Mammary epithelial cell (primary cell): Measurements from ENCODE around the gene DISP2.

ENCODE experiments used
- CTCF ChIP-seq, 2 donors: IDR thresholded peaks in 1 of 2; conservative IDR thresholded peaks in 1 of 2; 2 replicates each; pipeline ENCODE4 v1.5.1; 2011 to 2012; ENCODE audit warnings: inconsistent platforms in 2 of 2, low read length in 2 of 2, mild to moderate bottlenecking in 2 of 2, control low read depth in 1 of 2, low read depth in 1 of 2; ENCODE audit not compliant: insufficient read depth in 1 of 2; ENCODE audit errors: extremely low read depth in 1 of 2
- EZH2 ChIP-seq: IDR thresholded peaks from 2 replicates; pipeline ENCODE4 v1.6.1; 2012; ENCODE audit warnings: low read length, inconsistent platforms, borderline replicate concordance

- TF ChIP-seq CTCF (conservative IDR thresholded peaks at IDR 0.05 in 1 of 2, IDR thresholded peaks at IDR 0.05 in 1 of 2; ENCODE audit: extremely low read depth in 1 of 2, insufficient read depth in 1 of 2, low read depth in 1 of 2, low read length in 2 of 2), result no peak
- TF ChIP-seq EZH2, result no peak
Observed at GRCh38 chr15:40364251-40364650, 6.2 kb downstream of the DISP2 start.
